Measurements from ENCODE around the gene SERINC2.

SERINC2 gene

DNA sequence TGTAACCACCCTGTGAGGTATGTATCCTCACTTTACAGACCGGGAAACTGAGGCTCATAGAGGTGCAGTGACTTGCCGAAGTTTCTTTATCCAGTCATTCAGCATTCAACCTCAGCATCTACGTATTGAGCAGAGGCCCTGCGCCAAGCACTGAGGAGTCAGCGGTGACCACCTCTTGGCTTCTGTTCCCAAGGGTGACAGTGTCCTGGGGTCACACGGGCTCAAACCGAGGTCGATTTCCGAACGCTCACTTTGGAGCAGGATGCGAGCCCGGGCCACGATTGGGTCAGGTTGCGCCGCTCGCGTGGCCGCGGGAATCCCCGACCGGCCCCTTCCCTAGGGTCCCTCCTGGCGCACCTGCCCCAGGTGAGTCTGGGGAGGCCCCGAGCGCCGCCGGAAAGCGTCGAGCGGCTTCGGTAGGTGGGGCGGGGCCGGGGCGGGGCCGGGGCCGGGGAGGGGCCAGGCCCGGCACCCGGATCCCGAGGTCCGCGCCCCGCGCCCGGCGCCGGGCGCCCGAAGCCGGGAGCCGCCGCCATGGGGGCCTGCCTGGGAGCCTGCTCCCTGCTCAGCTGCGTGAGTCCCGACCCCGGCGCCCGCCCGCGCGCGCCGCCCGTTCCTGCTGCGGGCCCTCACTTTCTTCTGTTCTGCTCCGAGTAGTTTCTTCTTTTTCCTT, at the start of gene SERINC2:
Gene SERINC2 (plus strand): TSS at position 482 of the 673 bp plus-strand sequence. CDS start 53 bp downstream, at position 535.
- peak; percentile 10 for DNase-seq
- in situ Hi-C loops (cut with HindIII; ENCODE audit: low pct_ligation_motif_present, low pct_unique_long_range_greater_than_20kb, low sequenced_read_pairs) = no loop called here

GRCh38 chr1:31364561-31365250, 48.3 kb upstream of the SERINC2 start:
- in situ Hi-C loops (cut with HindIII; ENCODE audit: low pct_ligation_motif_present, low pct_unique_long_range_greater_than_20kb, low sequenced_read_pairs) = no loop called here
- peak; percentile 76 for DNase-seq

DNA sequence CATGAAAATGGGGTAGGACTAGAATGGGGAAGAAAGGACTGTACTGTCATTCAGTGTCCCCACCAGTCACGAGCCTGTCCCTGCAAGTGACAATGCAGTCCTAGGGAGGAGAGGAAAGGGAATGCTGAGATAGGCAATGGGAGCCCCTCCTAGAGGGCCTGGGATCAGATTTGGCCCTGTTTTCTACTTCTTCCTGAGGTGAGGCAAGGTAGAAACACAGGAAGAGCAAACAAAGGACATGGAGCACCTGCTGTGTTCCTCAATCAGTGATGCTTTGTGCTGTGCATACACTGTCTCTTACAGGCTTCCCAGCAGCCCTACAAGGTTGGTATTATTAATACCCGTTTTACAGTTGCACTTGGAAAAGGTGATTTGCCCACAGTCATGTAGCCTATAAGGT, 46.2 kb upstream of the SERINC2 start:
- in situ Hi-C loops (cut with HindIII; ENCODE audit: low pct_ligation_motif_present, low pct_unique_long_range_greater_than_20kb, low sequenced_read_pairs) = no loop called here
- no peak for DNase-seq

DNA sequence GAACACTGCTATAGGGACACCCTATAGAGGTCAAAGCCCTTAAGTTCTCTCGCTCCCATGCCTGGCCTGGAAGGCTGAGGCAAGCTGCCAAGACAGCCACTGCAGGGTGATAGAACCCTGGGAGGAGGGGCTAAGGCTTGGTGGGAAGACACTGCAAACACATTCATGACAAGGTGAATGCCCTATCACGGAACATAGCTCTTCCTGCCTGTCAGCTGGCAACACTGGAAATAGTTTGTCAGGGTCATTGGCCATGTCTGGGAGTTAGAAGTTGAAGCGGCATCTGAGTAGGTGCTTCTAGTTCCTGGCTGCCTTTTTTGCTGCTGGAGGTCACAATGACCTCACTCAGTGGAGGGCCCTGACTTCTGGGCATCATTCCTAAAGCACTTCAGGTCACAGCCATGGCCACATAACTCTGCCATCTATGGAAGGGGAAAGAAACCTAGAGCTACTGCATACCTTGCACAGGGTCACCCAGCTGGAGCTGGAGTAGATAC, 44.4 kb upstream of the SERINC2 start:
- DNase-seq = no peak
- in situ Hi-C loops (cut with HindIII; ENCODE audit: low pct_ligation_motif_present, low pct_unique_long_range_greater_than_20kb, low sequenced_read_pairs) = no loop called here

DNA sequence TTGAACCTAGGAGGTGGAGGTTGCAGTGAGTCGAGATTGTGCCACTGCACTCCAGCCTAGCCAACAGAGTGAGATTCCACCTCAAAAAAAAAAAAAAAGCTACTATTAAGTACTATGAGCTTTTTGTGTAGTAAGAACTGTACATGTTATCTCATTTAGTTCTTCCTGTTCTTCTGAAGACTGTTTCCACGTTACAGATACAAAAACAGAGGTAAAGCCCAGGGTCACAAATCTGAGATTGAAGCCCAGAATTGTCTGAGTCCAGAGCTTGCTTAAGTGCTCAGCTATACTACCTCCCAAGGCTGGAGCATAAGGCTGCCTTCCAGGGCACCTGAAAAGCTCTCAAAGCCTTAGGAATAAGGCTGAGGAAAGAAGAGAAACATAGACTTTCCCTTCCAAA, 43.0 kb upstream of the SERINC2 start:
- in situ Hi-C loops (cut with HindIII; ENCODE audit: low pct_ligation_motif_present, low pct_unique_long_range_greater_than_20kb, low sequenced_read_pairs) = no loop called here
- no peak for DNase-seq

- no peak for DNase-seq
- in situ Hi-C loops (cut with HindIII; ENCODE audit: low pct_ligation_motif_present, low pct_unique_long_range_greater_than_20kb, low sequenced_read_pairs) = no loop called here
These were observed 42.4 kb upstream of the SERINC2 start for GRCh38 chr1:31370565-31370964.

GRCh38 chr1:31371121-31371959, 41.7 kb upstream of the SERINC2 start:
- DNase-seq = peak; percentile 62
- in situ Hi-C loops (cut with HindIII; ENCODE audit: low pct_ligation_motif_present, low pct_unique_long_range_greater_than_20kb, low sequenced_read_pairs) = no loop called here

GRCh38 chr1:31372051-31372450, 41.0 kb upstream of the SERINC2 start:
- in situ Hi-C loops (cut with HindIII; ENCODE audit: low pct_ligation_motif_present, low pct_unique_long_range_greater_than_20kb, low sequenced_read_pairs) = no loop called here
- DNase-seq = peak; percentile 10

GRCh38 chr1:31372751-31373055, 40.3 kb upstream of the SERINC2 start:
- DNase-seq = no peak
- in situ Hi-C loops (cut with HindIII; ENCODE audit: low pct_ligation_motif_present, low pct_unique_long_range_greater_than_20kb, low sequenced_read_pairs) = no loop called here

GRCh38 chr1:31373056-31373896, 39.7 kb upstream of the SERINC2 start, which contains the start of gene FABP3:
TSS of gene FABP3 (minus strand) at chr1:31373076. CDS start at chr1:31373014, 62 bp downstream.
- in situ Hi-C loops (cut with HindIII; ENCODE audit: low pct_ligation_motif_present, low pct_unique_long_range_greater_than_20kb, low sequenced_read_pairs) = no loop called here

DNA sequence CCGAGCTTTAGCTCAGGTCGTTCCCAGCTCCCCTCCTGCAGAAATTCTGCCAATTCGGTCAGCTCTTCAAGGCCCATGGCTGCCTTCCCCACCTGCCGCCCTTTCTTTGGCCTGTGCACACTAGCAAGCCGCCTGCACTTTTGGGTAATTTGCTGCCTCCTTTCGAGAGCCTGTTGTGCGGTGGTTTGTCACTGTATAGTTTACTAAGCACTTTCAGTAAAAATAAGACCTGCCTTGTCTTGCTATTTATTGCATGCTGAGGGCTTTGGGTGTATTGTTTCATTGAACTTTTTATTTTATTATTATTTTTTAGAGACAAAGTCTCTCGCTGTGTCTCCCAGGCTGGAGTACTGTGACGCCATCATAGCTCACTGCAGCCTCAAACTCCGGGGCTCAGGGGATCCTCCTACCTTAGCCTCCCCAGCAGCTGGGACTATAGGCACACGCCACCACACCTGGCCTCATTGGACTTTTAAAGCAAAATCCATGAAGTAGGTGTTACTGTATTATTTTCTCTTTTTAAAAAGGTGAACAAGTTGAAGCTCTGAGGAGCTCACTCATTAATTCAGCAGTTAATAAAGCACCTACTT, 39.0 kb upstream of the SERINC2 start:
- in situ Hi-C loops (cut with HindIII; ENCODE audit: low pct_ligation_motif_present, low pct_unique_long_range_greater_than_20kb, low sequenced_read_pairs) = no loop called here
- DNase-seq = no peak

More at GRCh38 chr1:31373056-31373896, 39.7 kb upstream of the SERINC2 start, which contains the start of gene FABP3:
- peak; percentile 71 for DNase-seq

DNA sequence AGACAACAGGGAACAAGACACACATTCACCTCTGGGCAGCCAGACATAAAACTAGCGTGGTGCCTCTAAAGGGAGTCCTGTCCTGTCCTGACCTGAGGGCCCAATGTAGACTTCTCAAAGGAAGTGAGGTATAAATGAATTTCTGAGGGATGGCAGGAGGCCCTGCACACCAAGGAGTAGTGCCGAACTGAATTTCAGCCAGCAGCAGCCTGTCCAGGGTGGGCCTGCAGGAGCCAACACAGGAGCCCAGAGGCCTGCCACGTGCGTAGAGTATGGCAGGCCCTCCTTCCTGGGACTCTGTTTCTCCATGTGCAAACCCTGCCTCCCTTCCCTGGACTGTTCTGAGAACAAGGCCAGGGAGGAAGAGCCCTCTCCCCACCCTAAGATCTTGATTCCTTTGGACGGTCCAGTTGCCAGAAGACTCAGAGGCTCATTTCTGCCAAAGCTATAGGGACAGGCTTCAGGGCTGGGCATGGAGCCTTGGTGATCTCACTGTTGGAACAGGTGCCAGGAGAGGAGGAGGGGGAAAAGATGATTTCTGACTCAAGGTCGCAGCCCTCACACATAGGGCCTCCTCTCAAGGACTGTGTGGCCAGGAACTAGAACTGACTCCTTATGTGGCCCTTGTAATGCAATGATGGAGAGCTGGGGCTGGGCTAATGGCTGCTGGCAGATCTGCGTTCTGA, 38.4 kb upstream of the SERINC2 start:
- in situ Hi-C loops (cut with HindIII; ENCODE audit: low pct_ligation_motif_present, low pct_unique_long_range_greater_than_20kb, low sequenced_read_pairs) = no loop called here
- peak; percentile 27 for DNase-seq

DNA sequence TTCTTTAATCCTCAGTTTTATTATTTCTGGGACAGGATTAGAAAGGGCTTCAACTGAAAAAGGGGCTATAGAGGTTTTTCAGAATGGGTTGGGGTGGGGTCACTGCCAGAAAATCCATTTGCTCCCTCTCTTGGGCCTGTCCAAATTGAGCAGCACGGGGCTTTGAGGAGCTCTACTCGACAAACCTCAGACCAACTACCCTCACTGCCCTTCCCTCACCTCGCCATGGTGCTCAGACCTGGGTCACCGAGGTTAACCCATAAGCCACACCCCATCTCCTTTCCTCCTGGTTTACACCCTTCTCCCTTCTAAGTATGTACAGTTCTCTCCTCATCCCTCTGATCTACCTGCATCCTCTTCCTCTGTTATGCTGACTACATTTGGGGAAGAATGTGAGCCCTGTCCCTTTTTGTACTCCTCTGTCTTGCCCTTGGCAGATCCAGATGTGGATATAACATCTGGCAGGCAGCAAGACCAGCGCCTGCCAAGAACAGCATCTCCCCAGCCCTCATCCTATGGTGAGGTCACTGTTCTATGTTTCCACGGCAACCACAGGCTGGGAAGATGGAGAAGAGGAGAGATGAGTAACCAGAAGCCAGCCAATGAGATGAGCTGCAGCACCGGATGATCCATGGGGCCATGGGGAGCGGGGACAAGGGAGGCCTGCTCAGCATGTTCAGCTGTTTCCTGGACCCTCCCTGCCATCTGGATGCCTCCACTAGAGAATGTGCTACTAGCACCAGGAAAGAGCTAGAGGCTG, 36.5 kb upstream of the SERINC2 start:
- in situ Hi-C loops (cut with HindIII; ENCODE audit: low pct_ligation_motif_present, low pct_unique_long_range_greater_than_20kb, low sequenced_read_pairs) = no loop called here
- peak; percentile 79 for DNase-seq

DNA sequence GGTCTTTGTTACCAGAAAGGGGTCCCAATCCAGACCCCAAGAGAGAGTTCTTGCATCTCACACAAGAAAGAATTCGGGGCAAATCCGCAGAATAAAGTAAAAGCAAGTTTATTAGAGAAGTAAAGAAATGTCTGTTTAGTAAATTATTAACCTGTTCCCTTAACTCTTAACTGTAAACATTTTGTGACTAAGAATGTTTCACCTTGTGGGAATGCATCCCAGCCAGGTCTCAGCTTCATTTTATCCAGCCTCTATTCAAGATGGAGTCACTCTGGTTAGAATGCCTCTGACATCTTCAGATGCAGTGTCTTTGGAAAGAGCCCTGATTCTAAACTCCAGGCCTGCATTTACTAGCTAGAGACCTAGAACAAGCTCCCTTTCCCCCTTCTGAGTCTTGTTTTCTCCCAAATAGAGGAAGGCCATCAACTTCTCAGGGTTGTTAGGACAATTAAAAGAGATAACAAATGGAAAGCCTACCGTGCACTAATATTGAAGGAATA, 35.6 kb upstream of the SERINC2 start:
- in situ Hi-C loops (cut with HindIII; ENCODE audit: low pct_ligation_motif_present, low pct_unique_long_range_greater_than_20kb, low sequenced_read_pairs) = no loop called here
- DNase-seq = peak; percentile 32

GRCh38 chr1:31378001-31378400, 35.0 kb upstream of the SERINC2 start:
- in situ Hi-C loops (cut with HindIII; ENCODE audit: low pct_ligation_motif_present, low pct_unique_long_range_greater_than_20kb, low sequenced_read_pairs) = no loop called here
- no peak for DNase-seq

DNA sequence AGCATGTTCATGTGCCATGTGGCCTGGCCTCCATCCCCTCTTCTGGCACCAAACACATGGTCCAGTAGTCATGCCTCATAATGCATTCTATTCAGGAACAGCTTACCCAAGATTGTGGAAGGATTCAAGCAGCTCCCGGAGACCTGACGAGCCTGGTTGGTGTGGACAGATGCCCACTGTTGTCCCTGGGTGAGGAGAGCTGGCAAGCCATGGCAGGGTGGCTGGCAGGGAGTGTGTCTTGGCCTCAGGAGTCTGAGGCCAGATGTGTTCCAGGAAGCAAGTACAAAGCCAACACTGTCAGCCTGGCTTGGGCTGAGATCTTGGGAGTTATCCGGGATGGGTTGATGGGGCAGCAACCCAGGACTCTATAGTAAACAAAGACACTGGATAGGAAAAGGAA, 32.8 kb upstream of the SERINC2 start:
- no peak for DNase-seq
- in situ Hi-C loops (cut with HindIII; ENCODE audit: low pct_ligation_motif_present, low pct_unique_long_range_greater_than_20kb, low sequenced_read_pairs) = no loop called here
